Right atrium auricular region (tissue), 2 donors: ENCODE data around the gene CSPG5. TPM values are rescaled to one million over a fixed set of nuclear protein-coding genes. Genes with fewer than 3 reads are reported as not detected.

Source experiments
- DNase-seq: peaks from one replicate; pipeline ENCODE4 v3.0.0-alpha.2; 2019; ENCODE audit warnings: low spot score
- H3K27ac ChIP-seq, 2 donors: fragments of 200-600 bp; sonication (generic); 1 replicate in 1 of 2; 2 replicates in 1 of 2; pipeline ENCODE4 v1.5.1; 2016 to 2019
- H3K27me3 ChIP-seq, 2 donors: fragments of 200-600 bp; sonication (generic); one replicate each; pipeline versions ENCODE4 v1.5.1 to v1.6.0; 2017 to 2019
- H3K36me3 ChIP-seq: fragments of 200-600 bp; sonication (generic); one replicate; pipeline ENCODE4 v1.5.1; 2016
- H3K4me1 ChIP-seq, 2 donors: fragments of 200-600 bp; sonication (generic); one replicate each; pipeline versions ENCODE4 v1.5.1 to v1.6.0; 2017 to 2019
- H3K4me3 ChIP-seq, 2 donors: fragments of 200-600 bp; sonication (generic); 1 replicate in 1 of 2; 2 replicates in 1 of 2; pipeline ENCODE4 v1.5.1; 2017 to 2019; ENCODE audit warnings: mild to moderate bottlenecking in 1 of 2, moderate library complexity in 1 of 2
- H3K9me3 ChIP-seq, 2 donors: fragments of 200-600 bp; sonication (generic); one replicate each; pipeline ENCODE4 v1.5.1; 2019
- CTCF ChIP-seq, 2 donors: fragments of 200-600 bp; sonication (generic); IDR thresholded peaks; one replicate each; pipeline ENCODE4 v1.5.1; 2019; ENCODE audit warnings: antibody characterized with exemption in 2 of 2
- total RNA-seq, 2 donors: library from RNA; depleted of rRNA; stranded (reverse); fragments of >200 nt; gene quantifications; one replicate each; pipeline ENCODE4 v1.1.0, GENCODE V29; 2016

CSPG5 gene
- total RNA-seq, 2 donors from 2014 or later, result 2.6 TPM; not detected in 1

- no peak for TF ChIP-seq CTCF (IDR thresholded peaks at IDR 0.05)
- Histone ChIP-seq H3K9me3 (no peaks in the 10 kb centered on the region), H3K36me3 (peaks cover 25% of the 10 kb centered on the region), H3K4me1 (peaks cover 0 to 12% of the 10 kb centered on the region in 2 donors), H3K27me3 (no peaks in the 10 kb centered on the region), H3K4me3 (no peak overlapping the region), H3K27ac (no peak overlapping the region)
- DNase-seq, result no peak
These were observed 27.5 kb upstream of the CSPG5 start for GRCh38 chr3:47606165-47606564.

GRCh38 chr3:47605652-47606051 lies 27.0 kb upstream of the CSPG5 start:
- H3K4me1 ChIP-seq, result peaks cover 0 to 8% of the 10 kb centered on the region in 2 donors
- H3K27me3 ChIP-seq, result no peaks in the 10 kb centered on the region
- H3K9me3 ChIP-seq, result no peaks in the 10 kb centered on the region
- DNase-seq, result no peak
- peaks cover 25% of the 10 kb centered on the region for H3K36me3 ChIP-seq
- no peak for TF ChIP-seq CTCF (IDR thresholded peaks at IDR 0.05)
- H3K27ac ChIP-seq, result no peak overlapping the region
- no peak overlapping the region for H3K4me3 ChIP-seq

GRCh38 chr3:47604145-47604544 lies 25.5 kb upstream of the CSPG5 start:
- no peaks in the 10 kb centered on the region for H3K4me1 ChIP-seq
- DNase-seq, result no peak
- no peak overlapping the region for H3K4me3 ChIP-seq
- H3K27ac ChIP-seq, result no peak overlapping the region
- peaks cover 18% of the 10 kb centered on the region for H3K36me3 ChIP-seq
- no peak for TF ChIP-seq CTCF (IDR thresholded peaks at IDR 0.05)
- H3K9me3 ChIP-seq, result no peaks in the 10 kb centered on the region
- no peaks in the 10 kb centered on the region for H3K27me3 ChIP-seq

GRCh38 chr3:47603332-47603731 lies 24.7 kb upstream of the CSPG5 start:
- H3K4me3 ChIP-seq, result no peak overlapping the region
- no peak overlapping the region for H3K27ac ChIP-seq
- no peak for DNase-seq
- no peak for TF ChIP-seq CTCF (IDR thresholded peaks at IDR 0.05)
- H3K4me1 ChIP-seq, result no peaks in the 10 kb centered on the region
- no peaks in the 10 kb centered on the region for H3K9me3 ChIP-seq
- H3K27me3 ChIP-seq, result no peaks in the 10 kb centered on the region
- peaks cover 11% of the 10 kb centered on the region for H3K36me3 ChIP-seq

GRCh38 chr3:47601281-47601680 lies 22.6 kb upstream of the CSPG5 start:
- H3K27me3 ChIP-seq, result no peaks in the 10 kb centered on the region
- H3K36me3 ChIP-seq, result peaks cover 3% of the 10 kb centered on the region
- no peaks in the 10 kb centered on the region for H3K9me3 ChIP-seq
- H3K4me3 ChIP-seq, result no peak overlapping the region
- no peak overlapping the region for H3K27ac ChIP-seq
- H3K4me1 ChIP-seq, result no peaks in the 10 kb centered on the region
- no peak for DNase-seq
- TF ChIP-seq CTCF (IDR thresholded peaks at IDR 0.05), result no peak

GRCh38 chr3:47594792-47595191 lies 16.1 kb upstream of the CSPG5 start:
- Histone ChIP-seq H3K36me3 (peaks cover 9% of the 10 kb centered on the region), H3K27me3 (no peaks in the 10 kb centered on the region), H3K9me3 (no peaks in the 10 kb centered on the region), H3K4me1 (no peaks in the 10 kb centered on the region), H3K4me3 (no peak overlapping the region), H3K27ac (no peak overlapping the region)
- TF ChIP-seq CTCF (IDR thresholded peaks at IDR 0.05), result no peak
- no peak for DNase-seq
